Panc1 (cell line): ENCODE measurements around the gene NPHP3. TPM values are rescaled to one million over a fixed set of nuclear protein-coding genes. Genes with fewer than 3 reads are reported as not detected.

Experiments
- ATAC-seq: fragments of 200-7000 bp; cut with Tn5 transposase; 2 replicates; pipeline ENCODE4 v1.9.1; 2020; ENCODE audit warnings: mild to moderate bottlenecking, moderate library complexity
- BruUV-seq: library from RNA; stranded (reverse); fragments of 400-500 nt; replicated peaks from 2 replicates; lab custom pipeline; 2021; lab: Mats Ljungman, UMichigan
- CTCF ChIA-PET: fragments of 300-600 bp; sonication (Branson Sonifier 250); formaldehyde crosslinking; loops from one replicate; lab custom pipeline; 2022; ENCODE audit warnings: antibody characterized with exemption; lab: Charles Lee
- POLR2A ChIA-PET: fragments of 300-600 bp; sonication (Branson Sonifier 250); formaldehyde crosslinking; loops from one replicate; lab custom pipeline; 2022; ENCODE audit warnings: antibody characterized with exemption; lab: Charles Lee
- DNase-seq: peaks from one replicate; pipeline ENCODE4 v3.0.0-alpha.2; 2010; ENCODE audit warnings: low read depth, low spot score
- H3K27ac ChIP-seq: 2 replicates; pipeline ENCODE4 v1.5.1; 2011; ENCODE audit warnings: mild to moderate bottlenecking, low read length, inconsistent platforms
- H3K27me3 ChIP-seq: fragments of 200-500 bp; sonication (Bioruptor generic); 2 replicates; pipeline ENCODE4 v1.6.0; 2014; ENCODE audit warnings: low read length, inconsistent platforms; ENCODE audit not compliant: control insufficient read depth, insufficient read depth
- H3K36me3 ChIP-seq: fragments of 200-500 bp; sonication (Bioruptor generic); 2 replicates; pipeline ENCODE4 v1.5.1; 2014; ENCODE audit warnings: inconsistent platforms, mild to moderate bottlenecking, low read length, moderate library complexity; ENCODE audit not compliant: control insufficient read depth, insufficient read depth
- H3K4me1 ChIP-seq: 2 replicates; pipeline ENCODE4 v1.5.1; 2011; ENCODE audit warnings: inconsistent platforms, mild to moderate bottlenecking, low read length, moderate library complexity; ENCODE audit not compliant: control insufficient read depth, insufficient read depth
- H3K4me3 ChIP-seq, 2 experiments: 2 replicates each; pipeline ENCODE4 v1.5.1; 2011 to 2012; ENCODE audit warnings: low read depth in 2 of 2, low read length in 2 of 2, mild to moderate bottlenecking in 2 of 2, inconsistent platforms in 1 of 2, moderate library complexity in 1 of 2
- H3K9me3 ChIP-seq: fragments of 200-500 bp; sonication (Bioruptor generic); 2 replicates; pipeline ENCODE4 v1.5.1; 2014; ENCODE audit warnings: low read depth, mild to moderate bottlenecking, inconsistent platforms, low read length, moderate library complexity; ENCODE audit not compliant: control insufficient read depth, insufficient read depth
- POLR2AphosphoS5 ChIP-seq: IDR thresholded peaks from 2 replicates; pipeline ENCODE4 v1.6.1; 2012; ENCODE audit warnings: mild to moderate bottlenecking, low read depth, low read length, moderate library complexity
- REST ChIP-seq, 2 experiments: IDR thresholded peaks; 2 replicates each; pipeline ENCODE4 v1.6.1; 2011 to 2012; ENCODE audit warnings: low read depth in 2 of 2, control low read depth in 1 of 2, low read length in 1 of 2, mild to moderate bottlenecking in 1 of 2, moderate library complexity in 1 of 2; ENCODE audit not compliant: insufficient read depth in 1 of 2
- SIN3A ChIP-seq: IDR thresholded peaks from 2 replicates; pipeline ENCODE4 v1.6.1; 2012; ENCODE audit warnings: low read depth, mild to moderate bottlenecking, low read length, moderate library complexity, borderline replicate concordance; ENCODE audit not compliant: insufficient read depth
- TCF7L2 ChIP-seq: IDR thresholded peaks from 2 replicates; pipeline ENCODE4 v1.6.1; 2011; ENCODE audit warnings: mild to moderate bottlenecking, low read depth, low read length, inconsistent platforms
- in situ Hi-C: cut with HindIII; loops from 2 replicates; pipeline ENCODE4 v1.10.0; 2016; ENCODE audit warnings: low sequenced_read_pairs, low pct_unique_long_range_greater_than_20kb
- intact Hi-C: fragments of 100-400 bp; cut with micrococcal nuclease; formaldehyde crosslinking; loops from one replicate; pipeline ENCODE4 v1.10.0; 2022; ENCODE audit not compliant: unreplicated experiment
- total RNA-seq: library from RNA; stranded (reverse); gene quantifications from one replicate; pipeline ENCODE4 v1.2.1, GENCODE V29; 2021; ENCODE audit not compliant: unreplicated experiment
- TF ChIP-seq, protein P1 (sequence below): fragments of 450-650 bp; IDR thresholded peaks from 2 replicates; pipeline ENCODE4 v1.5.1; 2017; ENCODE audit warnings: mild to moderate bottlenecking

The NPHP3 gene
- total RNA-seq, 1 experiment from 2014 or later = 34.0 TPM

GRCh38 chr3:132665230-132665745, 56.9 kb downstream of the NPHP3 start:
- intact Hi-C loops = no loop called here
- ATAC-seq (no peak), DNase-seq (no peak)
- H3K4me3 ChIP-seq = no peak overlapping the region
- BruUV-seq = no TSS peak
- H3K27me3 ChIP-seq = no peaks in the 10 kb centered on the region
- in situ Hi-C loops = no loop called here
- no peak overlapping the region for H3K27ac ChIP-seq
- ChIA-PET CTCF (no interaction called here), POLR2A (interaction anchor here (0.6 kb wide), 1 partner anchor 21 kb away, joined by 5 read pairs; no protein-coding TSS in a partner anchor)
- peaks cover 19% of the 10 kb centered on the region for H3K36me3 ChIP-seq
- no peaks in the 10 kb centered on the region for H3K9me3 ChIP-seq
- H3K4me1 ChIP-seq = peaks cover 13% of the 10 kb centered on the region
- TF ChIP-seq, protein P1, sequence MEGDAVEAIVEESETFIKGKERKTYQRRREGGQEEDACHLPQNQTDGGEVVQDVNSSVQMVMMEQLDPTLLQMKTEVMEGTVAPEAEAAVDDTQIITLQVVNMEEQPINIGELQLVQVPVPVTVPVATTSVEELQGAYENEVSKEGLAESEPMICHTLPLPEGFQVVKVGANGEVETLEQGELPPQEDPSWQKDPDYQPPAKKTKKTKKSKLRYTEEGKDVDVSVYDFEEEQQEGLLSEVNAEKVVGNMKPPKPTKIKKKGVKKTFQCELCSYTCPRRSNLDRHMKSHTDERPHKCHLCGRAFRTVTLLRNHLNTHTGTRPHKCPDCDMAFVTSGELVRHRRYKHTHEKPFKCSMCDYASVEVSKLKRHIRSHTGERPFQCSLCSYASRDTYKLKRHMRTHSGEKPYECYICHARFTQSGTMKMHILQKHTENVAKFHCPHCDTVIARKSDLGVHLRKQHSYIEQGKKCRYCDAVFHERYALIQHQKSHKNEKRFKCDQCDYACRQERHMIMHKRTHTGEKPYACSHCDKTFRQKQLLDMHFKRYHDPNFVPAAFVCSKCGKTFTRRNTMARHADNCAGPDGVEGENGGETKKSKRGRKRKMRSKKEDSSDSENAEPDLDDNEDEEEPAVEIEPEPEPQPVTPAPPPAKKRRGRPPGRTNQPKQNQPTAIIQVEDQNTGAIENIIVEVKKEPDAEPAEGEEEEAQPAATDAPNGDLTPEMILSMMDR = no peak
- TF ChIP-seq POLR2AphosphoS5 = no peak
- TF ChIP-seq SIN3A = no peak
- no peak for TF ChIP-seq REST (IDR thresholded peaks at IDR 0.05; ENCODE audit: insufficient read depth in 1 of 2, low read depth in 2 of 2, low read length in 1 of 2)
- no peak for TF ChIP-seq TCF7L2

DNA sequence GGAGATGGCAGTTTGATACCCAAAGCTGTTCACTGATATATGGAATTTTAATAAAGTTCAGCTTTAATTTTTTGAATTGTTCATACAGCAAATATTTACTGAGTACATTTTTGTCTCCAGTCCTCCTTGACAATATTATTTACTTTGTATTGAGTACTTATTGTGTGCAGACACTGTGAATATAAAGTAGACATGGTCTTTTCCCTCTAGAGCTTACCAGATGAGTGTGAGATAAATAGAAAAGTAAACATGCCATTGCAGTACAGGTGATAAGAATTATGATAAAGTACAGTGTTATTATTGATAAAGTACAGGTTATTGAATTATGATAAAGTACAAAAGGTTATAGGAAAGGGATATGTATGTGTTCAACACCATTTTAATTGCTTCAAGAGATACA, 60.0 kb downstream of the NPHP3 start:
- POLR2A ChIA-PET = no interaction called here
- no peaks in the 10 kb centered on the region for H3K27me3 ChIP-seq
- in situ Hi-C loops = no loop called here
- TF ChIP-seq SIN3A (no peak), POLR2AphosphoS5 (no peak)
- TF ChIP-seq, protein P1 = no peak
- CTCF ChIA-PET = no interaction called here
- H3K36me3 ChIP-seq = peaks cover 10% of the 10 kb centered on the region; the same call in 1 of the 2 replicates
- intact Hi-C loops = no loop called here
- H3K4me3 ChIP-seq = peak overlapping the region in 1 of 2 experiments; percentile 80; a peak in 2 of 4 replicates
- H3K9me3 ChIP-seq = no peaks in the 10 kb centered on the region
- DNase-seq (no peak), ATAC-seq (no peak)
- BruUV-seq = no TSS peak
- peaks cover 21% of the 10 kb centered on the region for H3K4me1 ChIP-seq
- no peak overlapping the region; the same call in 1 of the 2 replicates for H3K27ac ChIP-seq
